Tibial nerve (tissue), 4 donors: ENCODE results near the gene TOR1AIP2. TPM values are rescaled to one million over a fixed set of nuclear protein-coding genes. Genes with fewer than 3 reads are reported as not detected.
"Not testable (repeated sequence)": the region's sequence is repeated elsewhere in the genome, so short reads cannot be mapped to it uniquely, and the experiment has no call there.

Source experiments
- DNase-seq, 2 donors: peaks; one replicate each; pipeline ENCODE4 v3.0.0-alpha.2; 2019; ENCODE audit warnings: low spot score in 2 of 2
- H3K27ac ChIP-seq, 4 donors: fragments of 200-600 bp; sonication (generic) in 3 of 4; one replicate each; pipeline ENCODE4 v1.5.1; 2017 to 2019; ENCODE audit warnings: mild to moderate bottlenecking in 1 of 4
- H3K27me3 ChIP-seq, 2 donors: fragments of 200-600 bp; sonication (generic) in 1 of 2; one replicate each; pipeline versions ENCODE4 v1.5.1 to v1.6.0; 2017 to 2019
- H3K36me3 ChIP-seq, 3 donors: fragments of 200-600 bp; sonication (generic); one replicate each; pipeline ENCODE4 v1.5.1; 2018 to 2019
- H3K4me1 ChIP-seq, 4 donors: fragments of 200-600 bp; sonication (generic) in 3 of 4; one replicate each; pipeline ENCODE4 v1.5.1; 2017 to 2019
- H3K4me3 ChIP-seq, 4 donors: fragments of 200-600 bp; sonication (generic) in 3 of 4; one replicate each; pipeline ENCODE4 v1.5.1; 2017 to 2019; ENCODE audit warnings: mild to moderate bottlenecking in 1 of 4, moderate library complexity in 1 of 4
- H3K9me3 ChIP-seq, 4 donors: fragments of 200-600 bp; sonication (generic) in 3 of 4; one replicate each; pipeline ENCODE4 v1.5.1; 2017 to 2019
- EP300 ChIP-seq, 2 donors: sonication (generic); formaldehyde crosslinking; IDR thresholded peaks; one replicate each; pipeline ENCODE4 v1.6.1; 2017; ENCODE audit warnings: antibody characterized with exemption in 2 of 2, mild to moderate bottlenecking in 1 of 2
- POLR2A ChIP-seq, 2 donors: fragments of 450-650 bp; IDR thresholded peaks; one replicate each; pipeline ENCODE4 v1.6.1; 2017; ENCODE audit warnings: antibody characterized with exemption in 2 of 2, mild to moderate bottlenecking in 2 of 2, moderate library complexity in 2 of 2
- WGBS, 2 donors: methylation state at CpG; one replicate each; pipeline ENCODE4 v1.1.5; 2018; 5-methylcytosine and 5-hydroxymethylcytosine counted together
- total RNA-seq, 4 donors: library from RNA; depleted of rRNA; stranded (reverse); fragments of >200 nt; gene quantifications; one replicate each; pipeline ENCODE4 v1.1.0, GENCODE V29; 2016
- TF ChIP-seq, protein P1 (sequence below), 5 experiments: fragments of 200-600 bp in 3 of 5; fragments of 450-650 bp in 2 of 5; sonication (generic) in 3 of 5; IDR thresholded peaks; one replicate each; pipeline ENCODE4 v1.5.1; 2016 to 2019; ENCODE audit warnings: antibody characterized with exemption in 5 of 5, mild to moderate bottlenecking in 3 of 5, moderate library complexity in 2 of 5

TOR1AIP2 gene
- total RNA-seq, 4 donors from 2014 or later = 55.7 to 77.5 (median 59.0) TPM

DNA sequence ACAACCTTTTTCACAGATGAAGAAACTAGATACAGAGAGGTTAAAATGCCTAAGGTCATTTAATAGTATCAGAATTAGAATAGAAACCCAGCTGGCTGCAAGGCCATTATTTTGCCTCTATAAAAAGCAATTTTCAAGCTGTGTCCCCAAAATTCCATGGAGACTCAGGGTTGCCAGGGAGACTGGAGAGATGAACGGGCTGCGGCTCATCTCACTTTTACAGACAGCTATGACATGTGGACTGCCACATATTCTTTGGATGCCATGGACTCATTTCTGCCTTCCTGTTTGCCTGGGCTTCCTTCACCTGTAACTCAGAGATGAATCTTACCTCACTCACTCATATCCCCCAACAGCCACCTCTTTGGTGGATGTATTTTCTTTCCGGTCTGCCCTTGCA lies 17.0 kb downstream of the TOR1AIP2 start:
- TF ChIP-seq EP300 (IDR thresholded peaks at IDR 0.05) (no peak), POLR2A (IDR thresholded peaks at IDR 0.05) (no peak)
- TF ChIP-seq, protein P1, sequence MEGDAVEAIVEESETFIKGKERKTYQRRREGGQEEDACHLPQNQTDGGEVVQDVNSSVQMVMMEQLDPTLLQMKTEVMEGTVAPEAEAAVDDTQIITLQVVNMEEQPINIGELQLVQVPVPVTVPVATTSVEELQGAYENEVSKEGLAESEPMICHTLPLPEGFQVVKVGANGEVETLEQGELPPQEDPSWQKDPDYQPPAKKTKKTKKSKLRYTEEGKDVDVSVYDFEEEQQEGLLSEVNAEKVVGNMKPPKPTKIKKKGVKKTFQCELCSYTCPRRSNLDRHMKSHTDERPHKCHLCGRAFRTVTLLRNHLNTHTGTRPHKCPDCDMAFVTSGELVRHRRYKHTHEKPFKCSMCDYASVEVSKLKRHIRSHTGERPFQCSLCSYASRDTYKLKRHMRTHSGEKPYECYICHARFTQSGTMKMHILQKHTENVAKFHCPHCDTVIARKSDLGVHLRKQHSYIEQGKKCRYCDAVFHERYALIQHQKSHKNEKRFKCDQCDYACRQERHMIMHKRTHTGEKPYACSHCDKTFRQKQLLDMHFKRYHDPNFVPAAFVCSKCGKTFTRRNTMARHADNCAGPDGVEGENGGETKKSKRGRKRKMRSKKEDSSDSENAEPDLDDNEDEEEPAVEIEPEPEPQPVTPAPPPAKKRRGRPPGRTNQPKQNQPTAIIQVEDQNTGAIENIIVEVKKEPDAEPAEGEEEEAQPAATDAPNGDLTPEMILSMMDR (IDR thresholded peaks at IDR 0.05) = no peak
- H3K4me3 ChIP-seq = no peak overlapping the region
- no peak overlapping the region for H3K27ac ChIP-seq
- H3K9me3 ChIP-seq = no peaks in the 10 kb centered on the region
- no peaks in the 10 kb centered on the region for H3K27me3 ChIP-seq
- no peak for DNase-seq
- no peaks in the 10 kb centered on the region for H3K4me1 ChIP-seq
- H3K36me3 ChIP-seq = peaks cover 0 to 63% (median 3%) of the 10 kb centered on the region in 3 donors
- WGBS, 2 donors = 70 to 73% methylated on average over 3 of the region's 3 CpGs

DNA sequence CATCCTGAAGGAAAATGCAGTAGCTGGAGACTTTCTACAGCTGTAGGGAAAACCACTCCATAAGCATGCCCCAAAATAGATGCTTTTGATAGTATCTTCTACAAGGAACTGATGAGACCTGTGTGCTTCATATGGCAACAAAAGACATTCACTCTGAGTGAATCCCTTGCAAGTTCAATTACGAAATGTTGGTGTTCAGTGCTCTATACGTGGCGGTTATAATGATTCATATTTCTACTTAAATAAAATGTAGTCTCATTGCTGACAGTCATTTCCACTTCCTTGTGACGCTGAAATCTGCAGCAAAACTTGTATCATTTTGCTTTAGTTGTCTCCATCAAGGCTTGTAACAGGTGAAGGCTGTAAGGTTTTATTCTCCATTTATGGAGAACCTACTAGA lies 20.6 kb downstream of the TOR1AIP2 start:
- no peak overlapping the region for H3K27ac ChIP-seq
- H3K36me3 ChIP-seq = peaks cover 0 to 52% (median 0%) of the 10 kb centered on the region in 3 donors
- H3K27me3 ChIP-seq = no peaks in the 10 kb centered on the region
- no peak for DNase-seq
- no peaks in the 10 kb centered on the region for H3K9me3 ChIP-seq
- H3K4me1 ChIP-seq = no peaks in the 10 kb centered on the region
- TF ChIP-seq POLR2A (IDR thresholded peaks at IDR 0.05) = no peak
- TF ChIP-seq, protein P1 (IDR thresholded peaks at IDR 0.05) = no peak
- no peak for TF ChIP-seq EP300 (IDR thresholded peaks at IDR 0.05)
- H3K4me3 ChIP-seq = no peak overlapping the region
- 83 to 97% methylated on average over 4 of the region's 4 CpGs for WGBS, 2 donors

DNA sequence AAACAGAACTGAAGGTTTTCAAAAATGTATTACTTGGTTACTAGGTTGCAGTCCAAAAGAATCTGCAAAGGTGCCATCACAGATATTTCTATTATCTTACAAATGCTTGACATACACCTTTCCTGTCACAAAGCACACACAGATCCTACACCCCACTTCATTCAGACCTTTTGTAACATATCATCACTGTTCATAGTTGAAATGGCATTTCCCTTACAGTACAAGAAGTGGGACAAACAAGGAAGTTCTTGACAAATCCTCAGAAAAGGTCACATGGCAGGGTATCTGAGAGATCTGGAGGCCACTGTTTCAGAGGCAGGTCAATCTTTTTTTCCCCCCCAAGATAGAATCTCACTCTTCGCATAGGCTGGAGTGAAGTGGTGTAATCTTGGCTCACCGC lies 21.3 kb downstream of the TOR1AIP2 start:
- WGBS, 2 donors = 93 to 97% methylated on average over 2 of the region's 2 CpGs
- H3K36me3 ChIP-seq = peaks cover 0 to 59% (median 0%) of the 10 kb centered on the region in 3 donors
- TF ChIP-seq, protein P1 (IDR thresholded peaks at IDR 0.05) = no peak
- no peak for TF ChIP-seq EP300 (IDR thresholded peaks at IDR 0.05)
- no peak for TF ChIP-seq POLR2A (IDR thresholded peaks at IDR 0.05)

DNA sequence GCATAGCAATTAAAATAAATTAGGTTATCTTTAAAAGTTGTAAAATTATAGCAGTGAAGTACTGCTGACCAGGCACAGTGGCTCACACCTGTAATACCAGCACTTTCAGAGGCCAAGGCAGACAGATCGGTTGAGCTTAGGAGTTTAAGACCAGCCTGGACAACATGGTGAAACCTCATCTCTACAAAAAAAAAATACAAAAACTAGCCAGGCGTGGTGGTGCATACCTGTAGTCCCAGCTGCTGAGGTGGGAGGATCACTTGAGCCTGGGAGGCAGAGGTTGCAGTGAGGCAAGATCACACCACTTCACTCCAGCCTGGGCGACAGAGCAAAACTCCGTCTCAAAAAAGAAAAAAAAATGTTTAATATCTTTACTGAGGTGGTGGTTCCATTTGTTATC lies 21.8 kb downstream of the TOR1AIP2 start:
- DNase-seq, H3K4me1 ChIP-seq, H3K27ac ChIP-seq, H3K9me3 ChIP-seq, H3K4me3 ChIP-seq, H3K27me3 ChIP-seq: not testable (repeated sequence)
- H3K36me3 ChIP-seq = peaks cover 0 to 63% (median 3%) of the 10 kb centered on the region in 3 donors
- WGBS, 2 donors = 93 to 94% methylated on average over 4 of the region's 4 CpGs

More for the DNA sequence above, 21.3 kb downstream of the TOR1AIP2 start:
- no peak for DNase-seq
- Histone ChIP-seq H3K4me3 (no peak overlapping the region), H3K4me1 (no peaks in the 10 kb centered on the region), H3K27me3 (no peaks in the 10 kb centered on the region), H3K27ac (no peak overlapping the region), H3K9me3 (no peaks in the 10 kb centered on the region)

DNA sequence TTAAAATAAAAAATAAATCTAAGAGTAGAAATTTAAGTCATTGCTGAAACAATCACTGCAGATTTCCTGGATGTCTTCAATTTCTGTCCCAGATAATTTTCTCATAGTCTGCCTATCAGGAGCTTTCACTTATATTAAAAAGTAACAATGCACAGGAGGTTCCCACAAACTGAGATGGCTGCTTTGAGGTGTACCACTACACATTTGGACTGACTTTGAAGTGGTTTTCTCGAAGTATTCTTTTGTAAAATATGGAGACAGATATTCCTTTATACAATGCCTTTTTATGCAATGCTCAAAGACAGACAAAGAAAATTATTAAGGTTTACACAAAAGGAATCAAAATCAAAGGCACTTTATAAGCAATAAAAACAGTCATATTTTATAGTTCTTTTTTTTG lies 24.5 kb downstream of the TOR1AIP2 start:
- H3K4me1 ChIP-seq = no peaks in the 10 kb centered on the region
- H3K27me3 ChIP-seq = no peaks in the 10 kb centered on the region
- no peaks in the 10 kb centered on the region for H3K9me3 ChIP-seq
- 83 to 84% methylated on average over 1 of the region's 1 CpG for WGBS, 2 donors
- DNase-seq = no peak
- no peak overlapping the region for H3K4me3 ChIP-seq
- H3K36me3 ChIP-seq = peaks cover 0 to 82% (median 8%) of the 10 kb centered on the region in 3 donors
- TF ChIP-seq EP300 (IDR thresholded peaks at IDR 0.05) (no peak), POLR2A (IDR thresholded peaks at IDR 0.05) (no peak)
- TF ChIP-seq, protein P1 (IDR thresholded peaks at IDR 0.05) = no peak
- H3K27ac ChIP-seq = no peak overlapping the region

DNA sequence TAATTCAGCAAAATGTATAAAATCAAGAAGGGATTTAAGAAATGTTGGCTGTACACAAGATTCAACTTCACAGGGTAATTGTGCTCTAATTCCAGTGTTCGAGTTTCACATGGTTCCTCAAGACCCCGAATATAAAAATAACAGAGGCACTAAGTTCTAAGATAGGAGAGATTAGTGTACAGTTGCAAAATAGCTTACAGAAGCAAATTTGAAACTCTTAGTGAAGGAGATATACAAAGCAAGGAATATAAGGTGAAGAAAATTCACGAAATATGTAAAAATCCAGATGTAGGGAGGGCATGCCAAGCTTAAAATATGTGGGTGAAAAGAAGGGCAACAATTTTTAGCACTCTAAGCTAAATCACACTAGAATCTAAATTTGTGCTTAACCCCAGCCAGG lies 29.4 kb downstream of the TOR1AIP2 start:
- WGBS, 2 donors = 94 to 96% methylated on average over 3 of the region's 3 CpGs
- H3K27ac ChIP-seq = no peak overlapping the region
- H3K4me1 ChIP-seq = no peaks in the 10 kb centered on the region
- TF ChIP-seq EP300 (IDR thresholded peaks at IDR 0.05) (no peak), POLR2A (IDR thresholded peaks at IDR 0.05) (no peak)
- TF ChIP-seq, protein P1 (IDR thresholded peaks at IDR 0.05) = no peak
- H3K27me3 ChIP-seq = no peaks in the 10 kb centered on the region
- peaks cover 0 to 90% (median 16%) of the 10 kb centered on the region in 3 donors for H3K36me3 ChIP-seq
- H3K4me3 ChIP-seq = no peak overlapping the region
- H3K9me3 ChIP-seq = no peaks in the 10 kb centered on the region
- DNase-seq = no peak
